Stimulated activated CD4-positive, alpha-beta T cell treated with anti-CD3 and anti-CD28 coated beads, Interleukin-15, amount 100 ng/mL, for 1 hour (primary cell): ENCODE measurements around the gene TCEA3.
"Not testable (repeated sequence)": the region's sequence is repeated elsewhere in the genome, so short reads cannot be mapped to it uniquely, and the experiment has no call there.

Experiments used
- DNase-seq, 2 donors: peaks; one replicate each; pipeline ENCODE4 v3.0.0-alpha.2; 2020; ENCODE audit warnings: low read depth in 1 of 2, low spot score in 1 of 2

TCEA3 gene

GRCh38 chr1:23394181-23394580 is 30.4 kb downstream of the TCEA3 start:
- DNase-seq = no peak

GRCh38 chr1:23393706-23394105 is 30.8 kb downstream of the TCEA3 start:
- DNase-seq = no peak

GRCh38 chr1:23392125-23392855 is 32.3 kb downstream of the TCEA3 start:
- no peak for DNase-seq

GRCh38 chr1:23389837-23390321 is 34.7 kb downstream of the TCEA3 start:
- DNase-seq = no peak

- DNase-seq = no peak
These were observed 37.1 kb downstream of the TCEA3 start for GRCh38 chr1:23387494-23387893.

- no peak for DNase-seq
These were observed 39.4 kb downstream of the TCEA3 start for GRCh38 chr1:23385119-23385621.

GRCh38 chr1:23384312-23385058 is 40.1 kb downstream of the TCEA3 start:
- no peak for DNase-seq

GRCh38 chr1:23383577-23384311 is 40.8 kb downstream of the TCEA3 start:
- no peak for DNase-seq

- no peak for DNase-seq
These were observed 43.2 kb downstream of the TCEA3 start for GRCh38 chr1:23381233-23381885.

- no peak for DNase-seq
These were observed 43.8 kb downstream of the TCEA3 start for GRCh38 chr1:23380719-23381118.

- DNase-seq = not testable (repeated sequence)
These were observed 44.3 kb downstream of the TCEA3 start for GRCh38 chr1:23380236-23380635.

- DNase-seq = no peak
These were observed 47.4 kb downstream of the TCEA3 start for GRCh38 chr1:23376890-23377811.

GRCh38 chr1:23374079-23374735 is 50.3 kb downstream of the TCEA3 start:
- DNase-seq = not testable (repeated sequence)

- DNase-seq = no peak
These were observed 52.3 kb downstream of the TCEA3 start for GRCh38 chr1:23371987-23372880.

- no peak for DNase-seq
These were observed 53.6 kb downstream of the TCEA3 start for GRCh38 chr1:23370709-23371584.

GRCh38 chr1:23370330-23370708 is 54.2 kb downstream of the TCEA3 start:
- no peak for DNase-seq

- DNase-seq = no peak
These were observed 55.1 kb downstream of the TCEA3 start, which contains the start of gene ZNF436 for GRCh38 chr1:23369335-23370013. TSS of gene ZNF436 (minus strand) at chr1:23369836. CDS start at chr1:23368005, 1,831 bp downstream.
